Measurements from ENCODE around the gene TRIM49. TPM values are rescaled to one million over a fixed set of nuclear protein-coding genes. Genes with fewer than 3 reads are reported as not detected.
"Not testable (repeated sequence)": the region's sequence is repeated elsewhere in the genome, so short reads cannot be mapped to it uniquely, and the experiment has no call there.

Gene TRIM49, protein sequence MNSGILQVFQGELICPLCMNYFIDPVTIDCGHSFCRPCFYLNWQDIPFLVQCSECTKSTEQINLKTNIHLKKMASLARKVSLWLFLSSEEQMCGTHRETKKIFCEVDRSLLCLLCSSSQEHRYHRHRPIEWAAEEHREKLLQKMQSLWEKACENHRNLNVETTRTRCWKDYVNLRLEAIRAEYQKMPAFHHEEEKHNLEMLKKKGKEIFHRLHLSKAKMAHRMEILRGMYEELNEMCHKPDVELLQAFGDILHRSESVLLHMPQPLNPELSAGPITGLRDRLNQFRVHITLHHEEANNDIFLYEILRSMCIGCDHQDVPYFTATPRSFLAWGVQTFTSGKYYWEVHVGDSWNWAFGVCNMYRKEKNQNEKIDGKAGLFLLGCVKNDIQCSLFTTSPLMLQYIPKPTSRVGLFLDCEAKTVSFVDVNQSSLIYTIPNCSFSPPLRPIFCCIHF
- total RNA-seq = not detected

DNA sequence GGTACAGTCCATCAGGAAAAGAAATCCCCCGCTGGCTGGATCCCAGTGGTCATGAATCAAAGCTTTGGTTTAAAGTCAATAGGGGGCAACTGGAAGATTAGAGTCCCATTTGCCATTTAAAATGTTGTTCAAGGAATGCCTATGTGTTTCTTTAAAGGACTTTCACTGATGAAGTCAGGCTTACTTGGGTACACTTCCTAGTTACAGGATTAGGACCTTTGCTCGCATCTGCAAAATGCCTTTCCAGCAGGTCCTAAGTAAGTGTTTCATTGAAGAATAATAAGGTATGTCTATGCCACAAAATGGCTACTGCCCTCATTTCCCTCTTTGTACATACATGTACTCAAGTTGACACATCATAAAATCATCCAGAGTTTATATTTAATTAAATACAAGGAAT lies at the start of gene TRIM49:
Gene TRIM49 (minus strand): TSS at position 101 of the 400 bp plus-strand sequence. CDS start 4,106 bp downstream, outside the sequence.
- H3K27ac ChIP-seq, H3K4me1 ChIP-seq, H3K36me3 ChIP-seq, H3K4me3 ChIP-seq, DNase-seq, H3K9me3 ChIP-seq, H3K27me3 ChIP-seq: not testable (repeated sequence)

DNA sequence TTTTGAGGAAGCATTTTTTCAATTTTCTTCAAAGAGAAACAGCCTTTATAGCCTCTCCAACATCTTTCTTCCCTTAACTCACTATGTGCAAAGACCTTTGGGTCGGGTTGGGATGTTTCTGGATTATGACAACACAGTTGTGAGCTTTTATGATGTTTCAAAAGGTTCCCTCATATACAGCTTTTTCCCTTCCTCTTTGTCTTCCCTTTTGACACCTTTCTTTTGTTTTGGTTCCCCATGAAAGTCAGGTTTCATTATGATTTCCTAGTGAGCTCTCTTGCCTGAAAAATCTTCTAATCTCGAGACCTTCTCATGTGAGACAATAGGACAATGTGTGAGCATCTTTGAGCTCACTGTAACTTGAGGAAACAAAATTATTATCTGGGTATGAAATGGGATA lies 18.3 kb upstream of the TRIM49 start:
- not testable (repeated sequence) for H3K36me3 ChIP-seq, H3K4me1 ChIP-seq, H3K9me3 ChIP-seq, H3K27ac ChIP-seq, H3K4me3 ChIP-seq, H3K27me3 ChIP-seq, DNase-seq

DNA sequence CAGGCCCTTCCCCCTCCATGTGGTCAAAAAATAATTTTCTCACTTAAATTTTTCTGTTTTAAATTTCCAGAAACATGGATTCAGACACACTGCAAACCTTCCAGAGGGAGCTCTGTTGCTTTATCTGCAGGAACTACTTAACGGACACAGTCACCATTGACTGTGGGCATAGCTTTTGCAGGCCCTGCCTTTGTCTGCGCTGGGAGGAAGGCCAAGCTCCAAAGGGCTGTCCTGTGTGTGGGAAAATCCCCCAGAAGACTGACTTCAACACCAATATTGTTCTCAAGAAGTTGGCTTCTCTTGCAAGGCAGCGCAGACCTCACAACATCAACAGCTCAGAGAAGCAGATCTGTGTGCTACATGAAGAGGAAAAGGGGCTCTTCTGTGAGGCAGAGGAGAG lies 11.6 kb upstream of the TRIM49 start:
- H3K36me3 ChIP-seq, H3K9me3 ChIP-seq, H3K4me3 ChIP-seq, H3K27ac ChIP-seq, H3K4me1 ChIP-seq, DNase-seq, H3K27me3 ChIP-seq: not testable (repeated sequence)

DNA sequence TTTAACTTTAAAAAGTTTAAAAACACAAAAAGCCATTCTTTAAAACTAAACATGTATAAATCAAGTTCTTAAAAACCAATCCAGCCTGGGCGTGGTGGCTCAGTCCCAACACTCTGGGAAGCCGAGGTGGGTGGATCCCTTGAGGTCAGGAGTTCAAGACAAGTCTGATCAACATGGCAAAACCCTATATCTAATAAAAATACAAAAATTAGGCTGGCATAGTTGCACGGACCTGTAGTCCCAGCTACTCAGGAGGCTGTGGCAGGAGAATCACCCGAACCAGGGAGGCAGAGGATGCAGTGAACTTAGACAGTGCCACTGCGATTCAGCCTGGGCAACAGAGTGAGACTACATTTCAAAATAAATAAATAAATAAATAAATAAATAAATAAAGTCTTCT lies 5.2 kb upstream of the TRIM49 start:
- not testable (repeated sequence) for H3K4me1 ChIP-seq, H3K36me3 ChIP-seq, H3K27ac ChIP-seq, DNase-seq, H3K9me3 ChIP-seq, H3K4me3 ChIP-seq, H3K27me3 ChIP-seq

DNA sequence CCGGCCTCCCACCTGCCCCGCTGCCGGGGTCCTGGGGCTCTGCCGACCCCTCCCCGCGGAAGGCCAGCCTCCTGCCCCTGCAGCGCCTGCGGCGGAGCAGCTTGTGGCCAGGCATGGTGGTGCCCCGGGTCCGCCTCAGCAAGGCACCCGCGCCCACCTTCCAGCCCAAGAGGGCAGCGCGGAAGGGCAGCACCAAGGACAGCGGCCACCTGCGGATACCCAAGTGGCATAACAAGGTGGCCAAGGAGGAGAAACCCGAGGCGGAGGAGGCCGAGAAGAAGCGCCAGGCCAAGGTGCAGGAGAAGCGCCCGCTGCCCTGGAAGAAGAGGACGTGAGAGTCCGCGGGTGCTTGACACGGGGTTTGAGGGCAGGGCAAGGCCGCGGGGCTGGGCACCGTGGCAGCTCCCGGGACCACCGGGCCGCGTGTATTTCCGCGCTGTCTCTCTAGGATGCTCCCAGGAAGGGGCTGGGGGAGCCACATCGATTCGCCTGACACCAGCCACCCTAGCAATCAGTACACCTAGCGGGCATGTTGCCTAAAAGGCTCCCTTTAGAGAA lies 20.8 kb downstream of the TRIM49 start:
- DNase-seq, H3K4me1 ChIP-seq, H3K27me3 ChIP-seq, H3K27ac ChIP-seq, H3K9me3 ChIP-seq, H3K4me3 ChIP-seq, H3K36me3 ChIP-seq: not testable (repeated sequence)

DNA sequence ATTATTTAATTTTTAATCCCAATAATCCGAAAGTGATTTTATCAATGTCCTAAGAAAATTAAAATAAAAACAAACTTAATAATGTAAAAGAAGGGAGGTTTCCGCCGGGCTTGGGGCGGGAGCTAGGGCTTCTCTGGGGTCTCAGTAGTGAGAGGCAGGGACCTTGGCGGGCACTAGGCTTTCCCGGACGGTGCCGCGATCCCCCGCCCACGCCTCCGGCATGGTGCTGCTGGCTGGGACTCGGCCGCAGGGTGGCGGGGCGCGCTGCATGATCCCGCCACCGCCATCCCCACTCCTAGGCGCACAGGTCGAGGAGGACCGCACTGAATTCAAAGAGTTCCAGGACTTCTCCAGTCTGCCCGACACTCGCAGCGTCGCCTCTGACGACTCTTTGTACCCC lies 22.6 kb downstream of the TRIM49 start:
- H3K27me3 ChIP-seq, H3K27ac ChIP-seq, H3K9me3 ChIP-seq, DNase-seq, H3K36me3 ChIP-seq, H3K4me1 ChIP-seq, H3K4me3 ChIP-seq: not testable (repeated sequence)

DNA sequence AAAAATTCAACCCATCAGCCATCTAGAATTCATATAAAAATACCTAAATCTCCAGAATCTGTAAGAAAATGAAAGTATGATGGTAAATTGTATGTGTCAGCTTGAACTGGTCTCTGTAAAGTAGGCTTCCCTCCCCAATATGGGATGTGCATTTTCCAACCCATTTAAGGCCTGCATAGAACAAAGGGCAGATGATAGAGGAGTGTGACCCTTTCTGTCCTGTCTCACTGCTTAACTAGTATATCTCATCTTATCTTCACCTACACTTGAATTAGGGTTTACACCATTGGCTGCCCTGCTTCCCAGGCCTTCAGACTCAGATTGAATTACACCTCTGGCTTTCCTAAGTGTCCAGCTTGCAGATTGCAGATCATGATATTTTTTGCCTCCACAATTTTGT lies 57.6 kb downstream of the TRIM49 start:
- DNase-seq, H3K9me3 ChIP-seq, H3K4me3 ChIP-seq, H3K4me1 ChIP-seq, H3K36me3 ChIP-seq, H3K27me3 ChIP-seq, H3K27ac ChIP-seq: not testable (repeated sequence)

Small RNA genes within 50 kb of the gene (small RNA-seq; reads per million reads assigned to genes)
- gene AP003122.3 = 0 reads per million in 2 donors

Other genes starting within 250 kb of the TRIM49 start
- gene TRIM77, start 98.3 kb downstream of the TRIM49 start, total RNA-seq = not detected
- gene TRIM64B, start 69.9 kb upstream of the TRIM49 start, total RNA-seq = not detected
- gene TRIM49D1, start 113.7 kb upstream of the TRIM49 start, total RNA-seq = not detected
- gene TRIM49D2, start 115.5 kb upstream of the TRIM49 start, total RNA-seq = not detected
- gene TRIM64, start 157.5 kb upstream of the TRIM49 start, total RNA-seq = not detected
- not detected for gene TRIM49C, start 222.5 kb upstream of the TRIM49 start, total RNA-seq

Data from Peyer's patch (tissue), 4 donors.